ENCODE measurements around the gene ACTL8.

- TF ChIP-seq CTCF (IDR thresholded peaks at IDR 0.05) (no peak), EZH2phosphoT487 (IDR thresholded peaks at IDR 0.05) (no peak), EZH2 (IDR thresholded peaks at IDR 0.05) (no peak)
Measured at GRCh38 chr1:17745479-17745955, 9.6 kb upstream of the ACTL8 start.

Measured in neural progenitor cell (in vitro differentiated cells).